Measurements from ENCODE around the gene SLC25A25.
"Not testable (repeated sequence)": the region's sequence is repeated elsewhere in the genome, so short reads cannot be mapped to it uniquely, and the experiment has no call there.

GRCh38 chr9:128130651-128131050, 62.6 kb downstream of the SLC25A25 start:
- TF ChIP-seq CTCF (IDR thresholded peaks at IDR 0.05; ENCODE audit: extremely low read depth in 1 of 2, insufficient read depth in 1 of 2, low read depth in 1 of 2, low read length in 2 of 2); EZH2 (IDR thresholded peaks at IDR 0.05; ENCODE audit: borderline replicate concordance, low read depth, low read length, severe bottlenecking); POLR2AphosphoS5 (IDR thresholded peaks at IDR 0.05; ENCODE audit: insufficient read depth, low read depth, low read length): not testable (repeated sequence)

Measured in endothelial cell of umbilical vein (primary cell).